Glutamatergic neuron (in vitro differentiated cells): ENCODE data around the gene PRICKLE4. TPM values are rescaled to one million over a fixed set of nuclear protein-coding genes. Genes with fewer than 3 reads are reported as not detected.

Experiments used
- DNase-seq: peaks from one replicate; pipeline ENCODE4 v3.0.0; 2022
- H3K27ac Mint-ChIP-seq: one replicate; pipeline ENCODE4 v1.8.0; 2020; ENCODE audit warnings: mild to moderate bottlenecking, mixed read lengths, inconsistent platforms; ENCODE audit not compliant: unreplicated experiment
- H3K27me3 Mint-ChIP-seq: one replicate; pipeline ENCODE4 v1.8.0; 2020; ENCODE audit warnings: mild to moderate bottlenecking, moderate library complexity, mixed read lengths, inconsistent platforms; ENCODE audit not compliant: unreplicated experiment
- H3K36me3 Mint-ChIP-seq: one replicate; pipeline ENCODE4 v1.8.0; 2020; ENCODE audit warnings: mild to moderate bottlenecking, mixed read lengths, inconsistent platforms; ENCODE audit not compliant: unreplicated experiment
- H3K4me1 Mint-ChIP-seq: one replicate; pipeline ENCODE4 v1.8.0; 2020; ENCODE audit warnings: mild to moderate bottlenecking, low read depth, mixed read lengths, inconsistent platforms; ENCODE audit not compliant: unreplicated experiment
- H3K4me3 Mint-ChIP-seq: one replicate; pipeline ENCODE4 v1.8.0; 2020; ENCODE audit warnings: mild to moderate bottlenecking, mixed read lengths, inconsistent platforms; ENCODE audit not compliant: unreplicated experiment
- H3K9me3 Mint-ChIP-seq: one replicate; pipeline ENCODE4 v1.8.0; 2020; ENCODE audit warnings: mild to moderate bottlenecking, moderate library complexity, mixed read lengths, inconsistent platforms; ENCODE audit not compliant: unreplicated experiment
- CTCF ChIP-seq: fragments of 200-600 bp; sonication (generic); IDR thresholded peaks from one replicate; pipeline ENCODE4 v1.5.0; 2021; ENCODE audit not compliant: partially characterized antibody, unreplicated experiment
- total RNA-seq: library from RNA; stranded (reverse); fragmentation: NEBNext Ultra II Directional; extraction: Animal tissue kit (Norgen Biotek cat#: 25700); gene quantifications from one replicate; pipeline ENCODE4 v1.2.1, GENCODE V29; 2021; ENCODE audit not compliant: unreplicated experiment

Gene PRICKLE4
- total RNA-seq, 1 donor from 2014 or later = 2.3 TPM

DNA sequence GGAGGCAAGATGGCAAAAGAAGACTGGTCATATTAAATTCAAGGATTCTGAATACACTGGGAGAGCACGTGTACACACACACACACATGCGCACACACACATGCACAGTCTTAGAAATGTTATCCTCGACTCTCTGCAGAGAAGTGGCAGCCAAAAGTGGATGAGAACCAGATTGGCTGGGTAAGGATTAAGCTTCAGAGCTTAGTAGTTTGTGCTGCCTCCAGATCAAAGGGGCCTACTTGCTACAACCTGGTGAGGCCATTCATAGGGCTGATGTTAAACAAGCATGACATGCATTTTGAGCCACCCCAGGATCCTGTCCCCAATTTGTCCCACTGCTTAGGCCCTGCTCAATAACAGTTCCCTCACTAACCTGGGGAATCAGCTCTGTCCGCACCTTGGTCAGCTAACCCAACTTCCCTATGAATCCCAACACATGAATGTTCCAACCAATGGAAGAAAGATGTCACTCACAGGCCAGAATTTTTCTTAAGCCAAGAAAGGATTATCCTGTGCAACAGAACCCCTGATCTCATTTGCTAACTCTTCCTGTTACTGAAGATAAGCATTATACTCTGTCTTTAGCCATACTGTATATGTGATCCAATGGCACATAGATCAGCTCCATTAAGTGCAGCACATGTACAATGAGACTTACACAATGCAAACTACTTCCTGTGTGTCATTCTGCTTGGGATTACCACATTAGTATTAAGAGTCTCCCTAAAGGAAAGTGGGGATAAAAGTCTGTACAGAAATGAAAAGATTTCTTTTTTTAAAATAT is 37.9 kb downstream of the PRICKLE4 start:
- no peak for TF ChIP-seq CTCF
- DNase-seq = no peak
- Mint-ChIP-seq H3K4me3 (no peak overlapping the region), H3K4me1 (peaks cover 13% of the 10 kb centered on the region), H3K27ac (no peak overlapping the region), H3K9me3 (no peaks in the 10 kb centered on the region), H3K36me3 (no peaks in the 10 kb centered on the region), H3K27me3 (peaks cover 3% of the 10 kb centered on the region)

GRCh38 chr6:41821266-41821665 is 40.7 kb downstream of the PRICKLE4 start:
- no peak for TF ChIP-seq CTCF
- Mint-ChIP-seq H3K9me3 (no peaks in the 10 kb centered on the region), H3K27me3 (no peaks in the 10 kb centered on the region), H3K4me1 (peaks cover under 1% of the 10 kb centered on the region), H3K36me3 (no peaks in the 10 kb centered on the region), H3K27ac (no peak overlapping the region), H3K4me3 (no peak overlapping the region)
- DNase-seq = no peak

GRCh38 chr6:41822021-41822420 is 41.4 kb downstream of the PRICKLE4 start:
- H3K27ac Mint-ChIP-seq = no peak overlapping the region
- H3K4me3 Mint-ChIP-seq = no peak overlapping the region
- no peaks in the 10 kb centered on the region for H3K4me1 Mint-ChIP-seq
- no peaks in the 10 kb centered on the region for H3K9me3 Mint-ChIP-seq
- DNase-seq = no peak
- no peaks in the 10 kb centered on the region for H3K36me3 Mint-ChIP-seq
- TF ChIP-seq CTCF = no peak
- H3K27me3 Mint-ChIP-seq = no peaks in the 10 kb centered on the region

GRCh38 chr6:41823178-41823577 is 42.6 kb downstream of the PRICKLE4 start:
- H3K9me3 Mint-ChIP-seq = no peaks in the 10 kb centered on the region
- H3K4me1 Mint-ChIP-seq = no peaks in the 10 kb centered on the region
- TF ChIP-seq CTCF = no peak
- H3K27ac Mint-ChIP-seq = no peak overlapping the region
- H3K36me3 Mint-ChIP-seq = no peaks in the 10 kb centered on the region
- H3K27me3 Mint-ChIP-seq = no peaks in the 10 kb centered on the region
- no peak overlapping the region for H3K4me3 Mint-ChIP-seq
- no peak for DNase-seq
